HepG2 (cell line): ENCODE results near the gene DAPK1. TPM values are rescaled to one million over a fixed set of nuclear protein-coding genes. Genes with fewer than 3 reads are reported as not detected.

Experiments
- CSRNP1 ChIP-seq: sonication (generic); formaldehyde crosslinking; IDR thresholded peaks from 2 replicates; pipeline ENCODE4 v1.8.1; 2023; ENCODE audit warnings: mild to moderate bottlenecking, missing genetic modification reagents
- FLYWCH1 ChIP-seq: sonication (generic); formaldehyde crosslinking; IDR thresholded peaks from 2 replicates; pipeline ENCODE4 v1.8.1; 2023; ENCODE audit warnings: mild to moderate bottlenecking, missing genetic modification reagents
- ISL2 ChIP-seq: sonication (generic); formaldehyde crosslinking; IDR thresholded peaks from 2 replicates; pipeline ENCODE4 v1.5.0; 2020; ENCODE audit warnings: missing genetic modification reagents
- MAFK ChIP-seq, 2 experiments: IDR thresholded peaks in 1 of 2; conservative IDR thresholded peaks in 1 of 2; 2 replicates each; pipeline ENCODE4 v1.6.1; 2011; ENCODE audit warnings: improper control_type of control experiment in 2 of 2, low read length in 2 of 2
- NCOA1 ChIP-seq: sonication (generic); formaldehyde crosslinking; IDR thresholded peaks from 2 replicates; pipeline ENCODE4 v1.9.0; 2021; ENCODE audit warnings: missing genetic modification reagents
- REST ChIP-seq, 2 experiments: IDR thresholded peaks; 2 replicates each; pipeline ENCODE4 v1.6.1; 2011 to 2012; ENCODE audit warnings: low read length in 2 of 2, borderline replicate concordance in 1 of 2, low read depth in 1 of 2, mild to moderate bottlenecking in 1 of 2, moderate library complexity in 1 of 2
- TIGD3 ChIP-seq: sonication (generic); formaldehyde crosslinking; IDR thresholded peaks from 2 replicates; pipeline ENCODE4 v1.5.1; 2020; ENCODE audit warnings: mild to moderate bottlenecking, missing genetic modification reagents, borderline replicate concordance
- ZBTB3 ChIP-seq: sonication (generic); formaldehyde crosslinking; IDR thresholded peaks from 2 replicates; pipeline ENCODE4 v1.4.0; 2020; ENCODE audit warnings: low read depth, mild to moderate bottlenecking, moderate library complexity, missing genetic modification reagents, borderline replicate concordance
- ZBTB4 ChIP-seq: sonication (generic); formaldehyde crosslinking; IDR thresholded peaks from 2 replicates; pipeline ENCODE4 v1.4.0; 2020; ENCODE audit warnings: missing genetic modification reagents, mild to moderate bottlenecking, borderline replicate concordance
- ZFAT ChIP-seq: sonication (generic); formaldehyde crosslinking; conservative IDR thresholded peaks from 2 replicates; pipeline ENCODE4 v1.8.1; 2023; ENCODE audit warnings: missing genetic modification reagents, inconsistent platforms
- ZNF260 ChIP-seq: sonication (generic); formaldehyde crosslinking; IDR thresholded peaks from 2 replicates; pipeline ENCODE4 v1.4.0; 2020; ENCODE audit warnings: missing genetic modification reagents, low read depth, mild to moderate bottlenecking, borderline replicate concordance
- ZNF326 ChIP-seq: sonication (generic); formaldehyde crosslinking; IDR thresholded peaks from 2 replicates; pipeline ENCODE4 v1.4.0; 2020; ENCODE audit warnings: missing genetic modification reagents, borderline replicate concordance
- polyA plus RNA-seq, 8 experiments: library from polyadenylated mRNA; depleted of rRNA in 3 of 8; stranded (reverse) in 7 of 8; unstranded in 1 of 8; fragments of >200 nt; fragmentation: Illumina TruSeq in 4 of 8; extraction: Trizol in 4 of 8; gene quantifications; 2 replicates each; pipeline versions ENCODE4 v1.2.1 to v1.2.3, GENCODE V29; 2011 to 2016; ENCODE audit warnings: low read depth in 4 of 8, missing spikeins in 1 of 8, mixed read lengths in 1 of 8; ENCODE audit not compliant: insufficient read depth in 1 of 8
- total RNA-seq, 5 experiments: library from RNA; depleted of rRNA; stranded (reverse); fragments of >200 nt; fragmentation: Illumina TruSeq; extraction: Trizol; gene quantifications; 2 replicates each; pipeline ENCODE4 v1.2.3, GENCODE V29; 2016; ENCODE audit warnings: low read depth in 1 of 5

DAPK1 gene
- total and polyA plus RNA-seq, 2 of the 13 experiments (the other 11 are each of a cell fraction or from before 2014, with no cell fraction given): 35.7 to 35.9 TPM

- TF ChIP-seq CSRNP1 (CRISPR knock-in tag) (no peak), NCOA1 (CRISPR knock-in tag) (peak; percentile 25; the same call in 1 of the 2 replicates), MAFK (conservative IDR thresholded peaks at IDR 0.05 in 1 of 2, IDR thresholded peaks at IDR 0.05 in 1 of 2; ENCODE audit: low read length in 2 of 2) (no peak), FLYWCH1 (CRISPR knock-in tag) (no peak), TIGD3 (CRISPR knock-in tag) (no peak), REST (IDR thresholded peaks at IDR 0.05; ENCODE audit: borderline replicate concordance in 1 of 2, low read depth in 1 of 2, low read length in 2 of 2) (0 out of 4 replicates have a peak, but pooled peaks of 1 of the 2 experiments have one; percentile 27), ZNF260 (no peak), ISL2 (CRISPR knock-in tag) (no peak), ZBTB3 (CRISPR knock-in tag) (0 out of 2 replicates have a peak, but pooled peaks have one; percentile 30), ZFAT (CRISPR knock-in tag) (no peak), ZNF326 (no peak), ZBTB4 (CRISPR knock-in tag) (no peak)
These were observed at the start of gene DAPK1 (continued) for GRCh38 chr9:87497604-87498045.
